Lower leg skin (tissue), 3 donors: ENCODE results near the gene POLDIP3.

ENCODE experiments used
- CTCF ChIP-seq, 3 donors: fragments of 450-650 bp; IDR thresholded peaks; one replicate each; pipeline ENCODE4 v1.5.1; 2016; ENCODE audit warnings: antibody characterized with exemption in 3 of 3, mild to moderate bottlenecking in 3 of 3, moderate library complexity in 2 of 3
- POLR2A ChIP-seq, 2 donors: fragments of 450-650 bp; IDR thresholded peaks; one replicate each; pipeline ENCODE4 v1.6.1; 2016 to 2017; ENCODE audit warnings: antibody characterized with exemption in 2 of 2, mild to moderate bottlenecking in 1 of 2, moderate library complexity in 1 of 2

GRCh38 chr22:42621505-42622002 is 6.9 kb upstream of the POLDIP3 start:
- TF ChIP-seq CTCF (IDR thresholded peaks at IDR 0.05) (no peak), POLR2A (IDR thresholded peaks at IDR 0.05) (no peak)
